HG03378 (cell line): ENCODE measurements around the gene MTCP1.
A peak's percentile ranks its signal among the peaks of the same experiment; 100 is the strongest.

ENCODE experiments used
- ATAC-seq: cut with Tn5 transposase; IDR thresholded peaks from one replicate; pipeline ENCODE4 v1.9.1; 2021; ENCODE audit warnings: mild to moderate bottlenecking, moderate library complexity; ENCODE audit not compliant: unreplicated experiment

Gene MTCP1

GRCh38 chrX:155054255-155054654, 16.7 kb downstream of the MTCP1 start:
- no peak for ATAC-seq

GRCh38 chrX:155053656-155054055, 17.3 kb downstream of the MTCP1 start:
- no peak for ATAC-seq

GRCh38 chrX:155052738-155053498, 18.0 kb downstream of the MTCP1 start:
- ATAC-seq: no peak

GRCh38 chrX:155048977-155049619, 21.8 kb downstream of the MTCP1 start:
- ATAC-seq: no peak

GRCh38 chrX:155046811-155047528, 24.0 kb downstream of the MTCP1 start:
- ATAC-seq: no peak

- no peak for ATAC-seq
These were observed 24.7 kb downstream of the MTCP1 start for GRCh38 chrX:155046129-155046810.

DNA sequence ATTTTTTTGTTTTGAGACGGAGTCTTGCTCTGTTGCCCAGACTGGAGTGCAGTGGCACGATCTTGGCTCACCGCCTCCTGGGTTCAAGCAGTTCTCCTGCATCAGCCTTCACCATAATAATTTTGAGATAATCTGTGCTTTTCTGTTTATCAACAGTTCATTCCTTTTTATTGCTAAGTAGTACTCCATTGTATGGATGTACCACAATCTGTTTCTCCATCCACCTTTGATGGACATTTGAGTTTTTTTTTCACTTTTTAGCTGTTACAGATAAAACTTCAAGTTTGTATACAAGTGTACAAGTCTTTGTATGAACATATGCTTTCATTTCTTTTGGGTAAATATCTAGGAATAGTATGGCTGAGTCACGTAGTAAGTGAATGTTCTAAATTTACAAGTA, 35.2 kb downstream of the MTCP1 start:
- no peak for ATAC-seq

- no peak for ATAC-seq
These were observed 39.3 kb downstream of the MTCP1 start for GRCh38 chrX:155031657-155032056.

GRCh38 chrX:155028877-155029291, 42.1 kb downstream of the MTCP1 start:
- ATAC-seq: no peak

- no peak for ATAC-seq
These were observed 42.8 kb downstream of the MTCP1 start for GRCh38 chrX:155028129-155028528.

DNA sequence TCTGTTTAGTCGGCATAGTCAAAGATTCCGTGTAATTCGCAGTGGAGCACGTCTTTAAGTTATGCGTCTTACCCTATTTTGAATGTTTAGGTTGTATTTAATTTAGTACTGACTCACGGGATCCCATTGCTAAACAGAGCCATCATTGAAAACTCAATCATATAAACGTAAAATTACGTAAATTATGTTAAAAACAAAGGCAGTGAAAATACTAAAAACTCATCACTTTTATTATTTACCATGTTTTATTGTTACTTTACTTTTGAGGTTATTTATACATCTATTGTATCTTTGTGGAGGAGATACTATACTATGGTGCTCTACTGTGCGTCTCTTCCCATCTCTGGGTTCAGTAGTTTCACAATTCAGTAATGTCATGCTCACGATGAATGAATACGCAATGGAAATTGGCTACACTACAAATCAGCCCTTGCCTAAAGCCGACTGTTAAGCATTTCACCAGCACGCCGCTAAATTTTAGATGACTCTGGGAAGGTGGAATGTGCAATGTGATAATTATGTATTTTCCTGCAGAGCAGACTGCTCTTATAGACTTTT, 43.3 kb downstream of the MTCP1 start:
- no peak for ATAC-seq

DNA sequence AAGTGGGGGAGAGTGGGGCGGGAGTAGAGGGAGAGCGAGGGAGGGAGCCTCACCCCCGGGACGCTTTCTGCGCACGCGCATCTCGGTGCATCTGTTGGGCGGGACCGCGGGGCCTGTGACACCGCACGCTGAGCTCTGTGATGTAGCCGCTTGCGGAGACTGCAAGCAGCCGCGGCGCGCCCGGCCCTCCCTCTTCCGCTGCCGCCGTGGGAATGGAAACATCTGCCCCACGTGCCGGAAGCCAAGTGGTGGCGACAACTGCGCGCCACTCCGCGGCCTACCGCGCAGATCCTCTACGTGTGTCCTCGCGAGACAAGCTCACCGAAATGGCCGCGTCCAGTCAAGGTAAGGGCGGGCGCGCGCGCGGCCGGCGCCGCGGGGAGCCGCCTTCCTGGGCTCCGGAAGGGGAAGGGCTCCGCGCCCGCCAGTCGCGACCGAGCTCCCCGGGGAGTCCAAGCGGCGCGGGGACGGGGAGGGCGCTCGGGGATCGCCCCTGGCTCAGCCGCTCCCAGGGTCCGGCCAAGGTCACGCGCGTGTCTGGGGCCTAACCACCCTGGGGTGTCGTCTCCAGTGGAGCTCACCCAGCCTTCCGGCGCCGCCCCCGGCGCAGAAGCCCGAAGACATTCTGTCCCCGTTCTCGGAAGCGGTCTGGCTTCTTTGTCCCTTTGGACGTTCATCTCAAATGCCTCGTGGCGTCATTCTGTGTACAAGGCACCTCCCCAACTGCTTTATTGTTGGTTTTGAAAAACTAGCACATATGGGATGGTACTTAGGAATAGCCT, 44.0 kb downstream of the MTCP1 start, which contains the start of gene FUNDC2:
Gene FUNDC2, plus strand, starts transcription at position 118 of the 782 bp plus-strand sequence. Its CDS starts 95 bp downstream, at position 213.
- peak; percentile 83 for ATAC-seq

- ATAC-seq: no peak
These were observed 44.6 kb downstream of the MTCP1 start for GRCh38 chrX:155026420-155026726.

GRCh38 chrX:155023907-155024833, 46.8 kb downstream of the MTCP1 start:
- no peak for ATAC-seq

DNA sequence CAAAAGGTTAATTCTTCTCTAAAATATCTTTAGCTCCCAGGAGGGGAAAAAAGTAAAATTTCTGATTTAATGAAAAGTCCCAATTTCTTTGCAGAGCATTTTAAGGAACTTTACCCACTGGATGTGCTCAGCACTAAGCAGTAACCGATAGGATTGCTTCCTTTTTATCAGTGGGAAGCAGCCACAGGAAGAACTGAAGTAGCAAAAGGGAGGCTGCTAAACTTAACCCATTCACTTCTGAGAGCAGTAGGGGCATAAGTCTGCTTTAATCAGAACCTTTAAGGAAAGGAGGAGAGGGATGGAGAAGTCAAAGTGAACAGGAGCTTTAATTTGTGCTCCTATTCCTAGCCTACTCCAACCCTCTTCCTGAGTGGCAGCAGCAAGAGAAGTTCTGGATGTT, 48.4 kb downstream of the MTCP1 start, which contains the start of gene F8:
Gene F8, minus strand, starts transcription at position 139 of the 400 bp plus-strand sequence. CDS start 171 bp downstream, outside the sequence.
- ATAC-seq: no peak

GRCh38 chrX:155020591-155020990, 50.3 kb downstream of the MTCP1 start:
- ATAC-seq: no peak
